ENCODE measurements around the gene HMCN2.
"Not testable (repeated sequence)": the region's sequence is repeated elsewhere in the genome, so short reads cannot be mapped to it uniquely, and the experiment has no call there.

Gene HMCN2

DNA sequence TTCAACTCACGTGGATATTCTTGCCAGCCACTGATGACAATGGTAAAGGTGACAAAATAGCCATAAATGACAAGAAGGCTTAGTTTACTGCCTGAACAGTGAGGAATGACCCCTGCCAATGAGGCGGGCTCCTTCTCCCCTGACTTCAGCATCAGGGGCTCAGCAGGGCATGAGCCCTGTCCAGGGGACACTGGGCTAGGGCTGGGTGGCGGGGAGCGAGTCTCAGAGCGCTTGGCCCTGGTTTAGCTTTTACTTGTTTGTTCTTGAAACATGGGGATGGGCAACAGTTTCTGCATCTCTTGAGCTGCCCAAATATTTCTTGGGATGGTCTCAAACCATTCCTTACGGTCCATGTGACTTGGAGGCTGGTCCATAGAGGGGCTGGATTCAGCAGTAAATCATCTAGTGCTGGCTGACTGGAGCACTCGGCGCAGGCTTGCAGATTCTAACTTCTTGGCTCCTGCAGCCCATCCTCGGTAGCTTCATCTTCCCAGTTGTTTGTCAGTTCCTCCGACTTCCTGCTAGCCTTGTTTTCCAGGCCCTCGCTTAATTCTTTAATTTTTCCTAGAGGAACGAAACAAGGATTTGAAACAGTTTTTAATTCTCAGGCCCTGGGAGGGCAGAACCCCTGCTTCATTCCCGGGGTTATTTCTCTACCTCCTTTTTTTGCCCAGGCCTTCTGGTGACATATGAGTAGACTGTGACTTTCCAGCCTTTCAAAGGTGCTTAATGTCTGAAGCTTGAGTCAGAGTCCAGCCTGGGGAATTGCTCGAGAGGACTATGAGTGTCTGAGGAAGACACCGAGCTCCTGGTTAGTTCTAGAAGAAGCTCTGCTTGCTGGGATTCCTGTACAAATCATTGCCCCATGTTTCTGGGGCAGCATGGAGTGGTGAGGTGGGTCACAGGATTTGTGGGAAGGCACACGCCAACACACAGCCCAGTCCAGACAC is 4.5 kb upstream of the HMCN2 start:
- no peak for DNase-seq (ENCODE audit: low read depth, low spot score)

DNA sequence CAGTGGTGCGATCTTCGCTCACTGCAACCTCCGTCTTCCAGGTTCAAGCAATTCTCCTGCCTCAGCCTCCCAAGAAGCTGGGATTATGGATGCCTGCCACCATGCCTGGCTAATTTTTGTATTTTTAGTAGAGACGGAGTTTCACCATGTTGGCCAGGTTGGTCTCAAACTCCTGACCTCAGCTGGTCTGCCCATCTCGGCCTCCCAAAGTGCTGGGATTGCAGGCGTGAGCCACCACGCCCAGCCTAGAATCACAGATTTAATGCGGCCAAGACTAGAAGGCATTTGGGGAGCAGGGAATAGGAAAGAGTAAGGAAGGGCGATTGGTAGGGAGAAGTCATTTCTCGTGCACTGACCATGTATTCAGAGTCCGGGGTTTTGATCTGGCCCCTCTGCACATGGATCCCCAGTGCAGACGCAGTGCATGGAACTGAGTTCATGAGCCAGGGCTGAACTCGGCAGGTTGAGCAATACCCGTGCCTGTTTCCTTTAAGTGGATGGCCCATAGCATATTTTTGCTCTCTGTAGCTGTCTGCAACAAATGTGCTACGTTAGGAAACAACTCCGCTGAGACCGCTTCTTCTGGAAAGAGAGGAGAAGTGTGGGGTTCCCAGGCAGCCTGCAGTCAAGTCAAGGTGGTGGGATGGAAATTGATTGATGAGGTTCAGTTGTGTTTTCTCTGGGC is 3.4 kb upstream of the HMCN2 start:
- no peak overlapping the region for H3K4me3 ChIP-seq (ENCODE audit: low read length)
- no peak for DNase-seq (ENCODE audit: low read depth, low spot score)

More for the DNA sequence above, 4.5 kb upstream of the HMCN2 start:
- no peak overlapping the region for H3K4me3 ChIP-seq (ENCODE audit: low read length)

DNA sequence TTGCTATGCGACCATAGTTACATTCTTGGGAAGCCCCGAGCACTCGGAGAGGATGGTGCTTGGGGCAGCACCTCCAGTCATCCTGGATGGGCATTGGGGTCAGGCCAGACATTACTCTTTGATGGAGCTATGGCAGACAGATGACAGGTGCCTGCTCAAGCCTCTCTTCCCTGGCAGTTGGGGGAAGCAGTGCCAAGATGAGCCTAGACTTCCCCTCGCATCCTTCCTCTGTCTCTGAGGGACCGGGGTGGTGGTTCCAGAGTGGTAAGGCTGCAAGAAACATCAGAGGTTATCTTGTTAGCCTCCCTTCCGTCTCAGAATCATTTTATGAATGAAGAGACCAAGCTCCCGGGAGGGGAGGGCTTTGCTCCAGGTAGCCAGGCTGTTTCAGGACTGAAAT is 2.8 kb upstream of the HMCN2 start:
- no peak for DNase-seq (ENCODE audit: low read depth, low spot score)
- no peak overlapping the region for H3K4me3 ChIP-seq (ENCODE audit: low read length)

DNA sequence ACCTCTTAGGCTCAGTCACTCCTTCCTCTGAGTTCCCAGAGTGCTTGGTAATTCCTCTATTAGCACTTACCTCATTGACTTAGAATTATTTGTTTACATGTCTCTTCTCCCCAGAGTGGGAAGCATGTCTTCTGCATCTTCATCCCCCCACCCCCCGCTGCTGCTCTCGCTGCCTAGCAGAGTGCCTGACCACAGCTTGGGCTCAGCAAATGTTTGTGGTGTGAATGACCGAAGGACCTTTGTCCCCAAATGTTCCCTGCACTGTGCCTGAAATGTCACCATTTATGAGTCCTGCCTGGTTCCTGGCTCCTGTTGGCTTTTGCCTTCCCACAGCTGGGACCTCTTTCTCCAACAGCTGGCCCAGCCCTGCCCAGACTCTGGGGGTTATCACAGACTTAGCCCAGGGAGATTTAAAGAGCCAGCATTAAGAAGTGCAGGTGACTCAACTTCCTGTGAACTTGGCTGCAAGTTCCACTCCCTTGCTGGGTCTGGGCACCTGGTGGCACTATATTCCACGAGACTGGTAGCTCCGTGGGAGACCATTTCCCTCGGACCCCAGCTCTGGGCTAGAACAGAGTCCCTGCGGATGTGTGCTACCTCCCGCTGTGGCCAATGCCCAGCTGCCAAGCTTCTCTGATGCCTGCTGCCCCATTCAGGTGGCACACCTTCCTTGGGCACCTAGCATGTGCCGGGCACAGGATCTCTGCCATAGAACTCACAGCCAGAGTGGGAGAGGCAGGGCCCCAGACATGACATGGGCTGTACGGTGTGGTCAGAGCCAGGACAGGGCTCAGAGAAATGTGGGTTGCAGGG is 1.8 kb upstream of the HMCN2 start:
- no peak overlapping the region for H3K4me3 ChIP-seq (ENCODE audit: low read length)
- DNase-seq (ENCODE audit: low read depth, low spot score), result no peak

DNA sequence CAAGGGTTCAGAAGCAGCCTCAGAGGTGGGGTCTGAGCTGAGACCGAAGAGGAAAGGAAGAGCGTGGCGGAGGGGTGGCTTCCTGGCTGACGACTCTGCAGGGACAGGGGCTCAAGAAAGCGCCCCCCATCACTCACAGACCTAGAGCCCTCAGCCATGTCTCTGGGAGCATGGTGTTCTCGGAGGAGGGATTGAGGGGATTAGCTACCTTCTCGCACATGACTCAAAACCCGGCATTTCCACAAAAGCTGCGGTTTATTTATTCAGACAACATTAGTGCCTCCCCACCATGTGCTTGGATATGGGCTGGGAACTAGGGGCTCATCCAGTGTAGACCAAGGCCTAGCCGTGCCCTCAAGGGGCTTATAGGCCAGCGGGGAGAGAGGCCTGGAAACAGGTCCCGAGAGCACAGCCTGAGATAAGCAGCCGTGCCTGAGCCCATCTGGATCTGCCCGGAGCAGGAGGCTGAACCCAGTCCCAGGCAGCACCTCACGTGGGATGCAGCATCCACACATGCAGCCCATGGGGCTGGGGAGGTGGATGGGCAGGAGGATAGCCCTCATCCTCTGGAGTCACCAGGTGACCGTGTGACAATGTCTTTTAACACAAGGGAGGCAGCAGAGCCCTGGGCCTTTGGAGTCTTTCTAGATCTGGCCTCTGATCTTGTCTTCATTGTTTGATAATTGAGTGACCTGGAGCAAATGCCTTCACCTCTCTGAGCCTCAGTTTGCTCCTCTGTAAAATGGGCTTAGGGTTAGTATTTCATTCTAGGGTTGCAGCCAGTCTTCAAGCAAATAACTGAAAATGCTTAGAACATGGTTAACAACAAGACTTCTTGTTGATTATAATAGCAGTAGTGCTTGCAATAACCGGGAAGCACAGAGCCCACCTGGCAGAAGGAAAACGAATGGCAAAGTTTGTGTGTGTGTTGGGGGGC is 878 bp upstream of the HMCN2 start:
- no peak overlapping the region for H3K4me3 ChIP-seq (ENCODE audit: low read length)
- DNase-seq (ENCODE audit: low read depth, low spot score), result no peak

DNA sequence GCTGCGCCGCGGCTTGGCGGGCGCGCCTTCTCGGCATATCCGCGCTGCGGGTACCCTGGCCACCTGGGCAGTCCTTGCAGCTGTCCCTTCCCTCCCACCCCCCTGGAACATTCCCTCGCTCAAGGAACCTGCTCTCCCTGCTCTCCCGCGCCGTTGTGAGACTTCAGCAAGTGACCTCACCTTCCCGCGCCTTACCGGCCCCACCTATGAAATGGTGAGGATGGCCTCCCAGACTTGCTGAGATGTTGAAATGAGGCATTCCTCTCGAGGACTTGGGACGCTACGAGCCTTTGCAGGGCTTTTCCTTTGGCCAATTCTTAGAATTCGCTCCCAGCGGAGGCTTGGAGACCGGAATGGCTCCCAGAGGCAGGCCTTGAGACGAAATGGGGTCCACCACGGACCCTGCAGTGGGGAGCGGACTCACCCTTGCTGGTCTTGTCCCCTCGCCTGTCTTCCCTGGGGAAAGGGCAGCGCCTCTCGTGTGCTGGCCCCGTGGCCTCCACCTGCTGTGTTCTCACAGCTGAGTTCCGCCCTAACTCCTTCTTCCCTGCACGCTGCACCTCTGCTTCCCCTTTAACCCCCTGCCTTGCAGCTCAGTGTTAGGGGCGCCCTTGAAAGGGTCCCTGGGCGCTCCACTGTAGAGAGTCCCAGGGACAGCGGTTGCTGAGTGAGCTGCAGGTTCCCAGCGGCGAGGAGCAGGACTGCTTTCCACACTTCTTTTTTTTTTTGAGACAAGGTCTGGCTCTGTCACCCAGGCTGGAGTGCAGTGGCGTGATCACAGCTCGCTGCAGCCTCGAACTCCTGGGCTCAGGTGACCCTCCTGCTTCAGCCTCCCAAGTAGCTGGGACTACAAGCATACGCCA is 907 bp downstream of the HMCN2 start:
- no peak overlapping the region for H3K4me3 ChIP-seq (ENCODE audit: low read length)
- DNase-seq (ENCODE audit: low read depth, low spot score), result no peak

DNA sequence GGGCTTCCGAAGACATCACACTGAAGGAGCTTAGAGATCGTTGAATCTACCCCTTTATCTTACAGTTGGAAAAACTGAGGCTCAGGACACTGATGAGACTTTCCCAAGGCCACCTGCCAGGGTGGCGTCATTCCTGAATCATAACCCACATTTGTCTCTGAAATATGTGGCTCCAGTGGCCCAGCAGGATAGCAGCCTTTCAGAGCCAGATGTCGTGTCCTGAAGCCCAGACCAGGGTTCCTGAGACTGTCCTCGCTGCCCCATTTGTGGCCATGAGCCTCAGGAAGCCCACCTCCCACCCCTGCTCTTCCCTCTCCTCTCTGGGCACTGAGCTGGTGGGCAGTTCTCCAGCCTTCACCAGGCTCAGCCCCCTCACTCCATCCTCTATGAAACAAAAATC is 2.4 kb downstream of the HMCN2 start:
- H3K4me3 ChIP-seq (ENCODE audit: low read length), result no peak overlapping the region
- DNase-seq (ENCODE audit: low read depth, low spot score), result no peak

DNA sequence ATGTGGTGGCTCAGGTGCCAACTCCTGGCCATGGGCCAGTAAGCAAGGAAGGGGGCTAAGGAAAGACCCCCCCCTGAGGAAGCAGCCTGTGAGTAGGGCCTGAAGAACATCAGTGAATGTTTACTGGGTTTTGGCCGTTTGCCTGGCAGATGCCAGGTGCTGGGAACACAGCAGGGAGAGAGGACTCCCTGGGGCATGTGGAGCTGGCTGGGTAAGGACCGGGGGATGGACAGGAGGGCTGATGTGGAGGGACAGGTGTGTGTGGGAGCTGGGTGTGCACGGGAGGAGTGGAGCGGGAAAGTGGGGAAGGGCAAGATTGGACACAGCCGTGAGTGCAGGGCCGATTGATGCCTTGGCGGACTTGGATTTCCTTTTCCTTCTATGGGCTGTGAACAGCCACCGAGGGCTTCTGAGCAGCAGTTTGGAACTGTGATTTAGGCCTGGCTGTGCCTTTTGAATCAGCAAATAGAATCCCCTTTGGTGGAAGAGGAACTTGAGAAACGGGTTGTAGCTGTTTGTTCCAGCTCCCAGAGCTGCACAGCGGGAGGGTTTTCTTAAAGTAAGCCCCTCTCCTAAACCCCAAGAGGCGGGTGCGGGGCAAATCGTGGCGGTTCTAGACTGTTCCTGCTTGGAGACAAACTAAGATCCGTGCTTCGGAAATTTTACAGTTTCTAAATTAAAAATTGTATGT is 3.1 kb downstream of the HMCN2 start:
- no peak for DNase-seq (ENCODE audit: low read depth, low spot score)
- no peak overlapping the region for H3K4me3 ChIP-seq (ENCODE audit: low read length)

DNA sequence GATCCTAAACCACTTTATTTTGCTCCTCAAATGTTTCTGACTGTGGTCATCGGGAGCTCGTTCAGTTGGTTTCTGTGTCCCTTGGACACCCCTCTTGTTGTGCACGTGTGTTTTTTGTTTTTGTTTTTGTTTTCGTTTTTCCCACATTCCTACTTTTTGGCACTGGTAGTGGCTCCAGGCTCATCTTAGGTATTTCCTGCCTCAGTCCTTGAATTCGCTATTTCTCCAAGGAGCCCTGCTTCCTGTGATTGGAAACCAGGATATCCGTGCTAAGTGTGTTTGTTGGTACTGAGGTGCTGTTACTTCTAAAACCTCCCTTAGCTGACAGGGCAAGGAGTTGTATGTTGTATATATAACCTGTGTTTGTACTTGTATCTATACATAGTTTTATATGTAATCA is 5.9 kb downstream of the HMCN2 start:
- no peak for DNase-seq (ENCODE audit: low read depth, low spot score)
- no peak overlapping the region for H3K4me3 ChIP-seq (ENCODE audit: low read length)

DNA sequence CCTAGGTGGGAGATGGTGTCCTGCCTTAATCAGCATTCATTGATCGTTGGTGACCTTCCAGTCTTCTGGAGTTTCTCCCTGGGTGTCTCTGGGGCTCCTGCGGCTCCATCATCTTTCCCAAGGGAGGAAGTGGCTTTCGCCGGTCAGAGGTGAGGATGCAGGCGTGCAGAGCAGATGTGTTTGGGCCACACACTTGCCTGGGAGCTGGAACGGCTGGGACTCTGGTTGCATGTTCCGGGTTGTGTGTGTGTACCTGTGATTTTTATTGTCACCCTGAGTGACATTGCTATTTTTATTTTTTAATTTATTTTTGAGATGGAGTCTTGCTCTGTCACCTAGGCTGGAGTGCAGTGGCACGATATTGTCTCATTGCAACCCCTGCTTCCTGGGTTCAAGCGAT is 9.6 kb downstream of the HMCN2 start:
- H3K4me3 ChIP-seq (ENCODE audit: low read length), result no peak overlapping the region
- no peak for DNase-seq (ENCODE audit: low read depth, low spot score)

DNA sequence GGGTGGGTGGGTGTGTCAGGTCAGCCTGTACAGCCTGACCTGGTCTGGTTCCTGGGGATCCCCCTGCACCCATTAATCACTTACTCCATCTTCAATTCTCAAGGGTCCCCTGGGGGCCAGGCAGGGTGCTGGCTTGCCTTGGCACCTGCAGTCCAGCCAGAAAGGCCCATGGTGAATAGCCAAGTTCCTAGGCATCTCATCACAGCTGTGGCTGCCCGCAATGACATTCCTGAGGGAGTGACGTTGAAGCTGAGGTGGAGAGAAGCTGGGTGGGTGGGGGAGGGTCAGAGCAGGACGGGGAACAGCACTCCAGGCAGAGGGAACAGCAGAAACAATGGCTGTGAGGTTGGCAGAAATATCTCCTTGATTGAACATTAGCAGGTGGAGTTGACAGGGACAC is 10.6 kb downstream of the HMCN2 start:
- no peak overlapping the region for H3K4me3 ChIP-seq (ENCODE audit: low read length)
- no peak for DNase-seq (ENCODE audit: low read depth, low spot score)

DNA sequence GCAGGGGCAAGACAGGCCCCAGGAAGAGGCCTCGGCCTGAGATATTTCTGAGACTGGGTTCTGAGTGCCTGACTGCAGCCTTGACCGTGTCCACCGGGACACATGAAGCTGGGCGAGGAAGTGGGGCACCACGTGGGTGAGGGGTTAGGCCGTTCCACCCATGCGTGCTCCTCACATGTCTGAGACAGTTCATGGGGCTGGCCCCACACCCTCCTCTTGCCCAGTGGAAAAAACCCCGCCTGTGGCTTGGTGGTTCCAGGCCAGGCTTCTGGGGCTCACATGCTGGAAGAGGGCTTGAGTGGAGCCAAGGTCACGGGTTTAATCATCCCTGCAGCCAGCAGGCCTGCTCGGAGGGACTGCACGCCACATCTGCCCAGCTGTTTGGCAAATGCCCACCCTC is 11.4 kb downstream of the HMCN2 start:
- DNase-seq (ENCODE audit: low read depth, low spot score), result no peak
- H3K4me3 ChIP-seq (ENCODE audit: low read length), result no peak overlapping the region

DNA sequence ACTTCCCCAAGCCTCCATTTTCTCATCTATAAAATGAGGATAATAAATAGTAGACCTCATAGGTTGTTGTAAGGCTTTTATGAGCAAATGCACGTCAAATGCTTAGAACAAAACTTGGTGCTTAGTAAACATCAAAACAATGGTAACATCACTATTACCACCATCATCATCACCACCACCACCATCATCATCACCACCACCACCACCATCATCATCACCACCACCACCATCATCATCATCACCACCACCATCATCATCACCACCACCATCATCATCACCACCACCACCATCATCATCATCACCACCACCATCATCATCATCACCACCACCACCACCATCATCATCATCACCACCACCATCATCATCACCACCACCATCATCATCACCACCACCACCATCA is 12.0 kb downstream of the HMCN2 start:
- H3K4me3 ChIP-seq (ENCODE audit: low read length); DNase-seq (ENCODE audit: low read depth, low spot score): not testable (repeated sequence)

DNA sequence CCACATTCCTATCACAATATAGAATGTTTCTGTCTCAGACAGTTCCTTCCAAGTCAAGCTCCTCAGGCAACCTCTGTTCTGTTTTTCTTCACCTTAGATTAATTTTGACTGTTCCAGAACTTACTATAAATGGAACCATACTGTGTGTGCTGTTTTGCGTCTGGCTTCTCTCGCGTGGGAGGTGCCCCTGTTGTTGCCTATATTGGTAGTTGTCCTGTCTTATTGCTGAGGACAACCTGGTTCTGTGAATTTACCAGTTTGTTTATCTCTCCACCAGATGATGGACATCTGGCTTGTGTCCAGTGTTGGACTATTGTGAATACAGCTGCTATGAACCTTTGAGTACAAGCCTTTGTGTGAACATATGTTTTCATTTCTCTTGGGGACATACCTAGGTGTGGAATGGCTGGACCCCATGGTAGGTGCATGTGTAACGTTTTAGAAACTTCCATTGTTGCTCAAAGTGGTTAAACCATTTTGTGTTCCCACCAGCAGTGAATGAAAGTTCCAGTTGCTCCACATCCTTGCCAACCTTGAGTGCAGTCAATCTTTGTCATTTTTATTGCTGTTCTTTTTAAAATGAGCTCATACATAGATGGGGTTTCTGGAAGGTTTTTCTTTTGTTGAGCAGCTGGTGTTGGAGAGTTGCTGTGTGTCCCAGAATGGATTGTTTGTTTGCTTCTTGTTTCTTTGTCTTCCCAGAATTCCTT is 18.1 kb downstream of the HMCN2 start:
- no peak overlapping the region for H3K4me3 ChIP-seq (ENCODE audit: low read length)
- DNase-seq (ENCODE audit: low read depth, low spot score), result no peak

DNA sequence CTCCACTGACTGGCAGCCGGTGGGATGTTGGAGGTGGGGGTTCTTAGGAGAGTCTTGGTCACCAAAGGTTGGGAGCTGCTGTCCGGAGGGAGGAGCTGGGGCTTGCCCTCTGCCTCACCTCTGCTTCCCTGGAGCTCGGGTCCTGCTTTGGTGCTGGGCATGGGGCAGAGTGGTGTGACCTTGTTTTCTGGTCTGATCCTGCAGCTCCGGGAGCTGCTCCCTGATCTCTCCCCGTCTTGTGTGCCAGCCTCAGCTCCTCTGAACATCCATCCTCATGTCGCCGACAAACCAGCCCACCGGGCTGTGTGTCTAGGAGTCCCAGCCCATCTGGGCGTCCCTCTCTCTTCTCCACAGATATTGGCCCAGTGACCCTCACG is 18.7 kb downstream of the HMCN2 start:
- H3K4me3 ChIP-seq (ENCODE audit: low read length), result no peak overlapping the region
- DNase-seq (ENCODE audit: low read depth, low spot score), result no peak

DNA sequence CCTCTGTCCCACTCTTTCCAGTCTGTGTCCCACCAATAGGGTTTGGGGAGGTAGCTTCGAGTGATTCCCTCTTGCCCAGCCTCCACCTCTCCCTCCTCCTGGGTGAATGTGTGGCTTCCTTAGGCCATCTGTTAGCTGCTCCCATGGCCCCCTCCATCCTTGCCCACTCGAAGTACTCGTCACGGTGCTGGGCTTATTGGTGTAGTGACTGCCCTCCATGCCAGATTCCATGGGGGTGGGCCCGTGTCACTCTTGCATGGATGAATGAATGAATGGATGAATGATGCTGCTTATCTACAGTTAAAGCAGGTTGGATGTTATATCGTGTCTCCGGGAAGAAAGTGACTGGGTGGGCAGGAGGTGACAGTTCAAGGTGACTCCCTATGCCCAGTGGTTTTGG is 19.1 kb downstream of the HMCN2 start:
- DNase-seq (ENCODE audit: low read depth, low spot score), result no peak
- H3K4me3 ChIP-seq (ENCODE audit: low read length), result no peak overlapping the region

DNA sequence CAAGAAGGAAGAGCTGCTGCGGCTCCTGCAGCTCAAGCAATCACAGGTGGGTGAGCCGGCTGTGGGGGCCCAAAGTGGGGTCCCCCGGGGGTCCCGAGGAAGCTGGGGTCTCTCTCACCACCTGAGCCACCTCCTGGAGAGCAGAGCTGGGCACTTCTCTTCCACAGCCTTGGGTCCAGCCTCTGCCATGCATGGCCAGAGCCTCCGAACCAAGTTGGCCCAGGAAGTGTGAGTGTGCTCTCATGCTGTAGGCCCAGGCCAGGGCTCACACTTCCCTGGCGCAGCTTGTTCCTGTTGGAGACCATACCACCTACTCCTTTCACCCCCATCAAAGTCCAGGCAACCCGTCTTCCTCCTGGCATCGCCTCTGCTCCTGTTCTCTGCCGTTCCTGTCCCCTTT is 19.7 kb downstream of the HMCN2 start:
- no peak for DNase-seq (ENCODE audit: low read depth, low spot score)
- H3K4me3 ChIP-seq (ENCODE audit: low read length), result no peak overlapping the region

Measured in Jurkat, Clone E6-1 (cell line).